Sigmoid colon (tissue), 4 donors: ENCODE results near the gene GPR142.

ENCODE experiments used
- EP300 ChIP-seq, 4 donors: sonication (generic); formaldehyde crosslinking; IDR thresholded peaks; one replicate each; pipeline ENCODE4 v1.6.1; 2017; ENCODE audit warnings: antibody characterized with exemption in 4 of 4
- POLR2A ChIP-seq, 2 donors: fragments of 450-650 bp; IDR thresholded peaks; one replicate each; pipeline ENCODE4 v1.6.1; 2016; ENCODE audit warnings: antibody characterized with exemption in 2 of 2, mild to moderate bottlenecking in 2 of 2, moderate library complexity in 2 of 2
- POLR2AphosphoS5 ChIP-seq, 4 donors: sonication (generic); formaldehyde crosslinking; IDR thresholded peaks; one replicate each; pipeline ENCODE4 v1.6.1; 2017; ENCODE audit warnings: antibody characterized with exemption in 4 of 4
- TF ChIP-seq, protein P1 (sequence below), 4 experiments: fragments of 450-650 bp in 3 of 4; fragments of 200-600 bp in 1 of 4; IDR thresholded peaks; one replicate each; pipeline ENCODE4 v1.5.1; 2016 to 2019; ENCODE audit warnings: antibody characterized with exemption in 4 of 4, mild to moderate bottlenecking in 3 of 4, moderate library complexity in 2 of 4

GRCh38 chr17:74392848-74393247 lies 25.5 kb downstream of the GPR142 start:
- no peak for TF ChIP-seq POLR2A (IDR thresholded peaks at IDR 0.05)
- TF ChIP-seq, protein P1, sequence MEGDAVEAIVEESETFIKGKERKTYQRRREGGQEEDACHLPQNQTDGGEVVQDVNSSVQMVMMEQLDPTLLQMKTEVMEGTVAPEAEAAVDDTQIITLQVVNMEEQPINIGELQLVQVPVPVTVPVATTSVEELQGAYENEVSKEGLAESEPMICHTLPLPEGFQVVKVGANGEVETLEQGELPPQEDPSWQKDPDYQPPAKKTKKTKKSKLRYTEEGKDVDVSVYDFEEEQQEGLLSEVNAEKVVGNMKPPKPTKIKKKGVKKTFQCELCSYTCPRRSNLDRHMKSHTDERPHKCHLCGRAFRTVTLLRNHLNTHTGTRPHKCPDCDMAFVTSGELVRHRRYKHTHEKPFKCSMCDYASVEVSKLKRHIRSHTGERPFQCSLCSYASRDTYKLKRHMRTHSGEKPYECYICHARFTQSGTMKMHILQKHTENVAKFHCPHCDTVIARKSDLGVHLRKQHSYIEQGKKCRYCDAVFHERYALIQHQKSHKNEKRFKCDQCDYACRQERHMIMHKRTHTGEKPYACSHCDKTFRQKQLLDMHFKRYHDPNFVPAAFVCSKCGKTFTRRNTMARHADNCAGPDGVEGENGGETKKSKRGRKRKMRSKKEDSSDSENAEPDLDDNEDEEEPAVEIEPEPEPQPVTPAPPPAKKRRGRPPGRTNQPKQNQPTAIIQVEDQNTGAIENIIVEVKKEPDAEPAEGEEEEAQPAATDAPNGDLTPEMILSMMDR (IDR thresholded peaks at IDR 0.05) = no peak
- no peak for TF ChIP-seq EP300 (IDR thresholded peaks at IDR 0.05)
- TF ChIP-seq POLR2AphosphoS5 (IDR thresholded peaks at IDR 0.05) = no peak
